ENCODE data around the gene KCNN3. TPM values are rescaled to one million over a fixed set of nuclear protein-coding genes. Genes with fewer than 3 reads are reported as not detected.

KCNN3 gene
- total RNA-seq, 1 experiment from 2014 or later: 1.3 TPM

- H3K27me3 Mint-ChIP-seq (ENCODE audit: low read depth): no peaks in the 10 kb centered on the region
- H3K4me1 Mint-ChIP-seq: peaks cover 10% of the 10 kb centered on the region
- POLR2A ChIA-PET: interaction anchor here (0.7 kb wide), 1 partner anchor 31 kb away, joined by 3 read pairs; no protein-coding TSS in a partner anchor
- no peaks in the 10 kb centered on the region for H3K9me3 Mint-ChIP-seq
- no peak overlapping the region for H3K27ac Mint-ChIP-seq
- no peaks in the 10 kb centered on the region for H3K36me3 Mint-ChIP-seq
- H3K4me3 Mint-ChIP-seq: no peak overlapping the region
- TF ChIP-seq ERG (CRISPR knock-in tag; IDR thresholded peaks at IDR 0.05) (no peak), ZSCAN18 (CRISPR knock-in tag; IDR thresholded peaks at IDR 0.05) (no peak), ZNF281 (CRISPR knock-in tag; IDR thresholded peaks at IDR 0.05) (no peak), MYBL2 (CRISPR knock-in tag; IDR thresholded peaks at IDR 0.05) (no peak), ATF2 (CRISPR knock-in tag; IDR thresholded peaks at IDR 0.05; ENCODE audit: borderline replicate concordance, low read depth) (no peak), TP53 (CRISPR knock-in tag; IDR thresholded peaks at IDR 0.05) (no peak), ESRRA (CRISPR knock-in tag; IDR thresholded peaks at IDR 0.05; ENCODE audit: borderline replicate concordance) (no peak), ZNF532 (CRISPR knock-in tag; IDR thresholded peaks at IDR 0.05; ENCODE audit: borderline replicate concordance) (no peak), E2F5 (CRISPR knock-in tag; IDR thresholded peaks at IDR 0.05) (no peak), ZBTB21 (CRISPR knock-in tag; IDR thresholded peaks at IDR 0.05; ENCODE audit: borderline replicate concordance) (no peak), TEAD4 (CRISPR knock-in tag; IDR thresholded peaks at IDR 0.05) (no peak), ZNF671 (CRISPR knock-in tag; IDR thresholded peaks at IDR 0.05) (no peak), CDX4 (CRISPR knock-in tag; IDR thresholded peaks at IDR 0.05; ENCODE audit: borderline replicate concordance) (no peak), ELF4 (CRISPR knock-in tag; IDR thresholded peaks at IDR 0.05; ENCODE audit: low read depth) (no peak)
- CTCF ChIA-PET: interaction anchor here (1.0 to 2.3 kb wide), 6 partner anchors 23 to 155 kb away, joined by 3 to 6 read pairs (median 3); no protein-coding TSS in a partner anchor
- no peak for DNase-seq (ENCODE audit: low spot score)
- no peak for ATAC-seq
Measured at GRCh38 chr1:154788886-154789285, 81.2 kb downstream of the KCNN3 start.

All from WTC11 (cell line).